Suprapubic skin (tissue), 3 donors: Measurements from ENCODE around the gene TBC1D32.

Source experiments
- CTCF ChIP-seq, 2 donors: fragments of 200-600 bp in 1 of 2; fragments of 450-650 bp in 1 of 2; sonication (generic) in 1 of 2; IDR thresholded peaks; one replicate each; pipeline ENCODE4 v1.5.1; 2016 to 2019; ENCODE audit warnings: antibody characterized with exemption in 2 of 2, mild to moderate bottlenecking in 1 of 2, moderate library complexity in 1 of 2
- POLR2A ChIP-seq, 2 donors: fragments of 450-650 bp; IDR thresholded peaks; one replicate each; pipeline ENCODE4 v1.6.1; 2017; ENCODE audit warnings: antibody characterized with exemption in 2 of 2, mild to moderate bottlenecking in 2 of 2, moderate library complexity in 2 of 2

GRCh38 chr6:121033091-121033490 is 301.2 kb downstream of the TBC1D32 start:
- TF ChIP-seq CTCF (IDR thresholded peaks at IDR 0.05) (no peak), POLR2A (IDR thresholded peaks at IDR 0.05) (no peak)
